ENCODE results near the gene RAD54L.

GRCh38 chr1:46263146-46263545 lies 15.6 kb downstream of the RAD54L start:
- no peak for TF ChIP-seq CTCF (IDR thresholded peaks at IDR 0.05)
- no peak for TF ChIP-seq POLR2A (IDR thresholded peaks at IDR 0.05)

All from vagina (tissue), 2 donors.